Measurements from ENCODE around the gene FES.
"Not testable (repeated sequence)": the region's sequence is repeated elsewhere in the genome, so short reads cannot be mapped to it uniquely, and the experiment has no call there.

Gene FES

DNA sequence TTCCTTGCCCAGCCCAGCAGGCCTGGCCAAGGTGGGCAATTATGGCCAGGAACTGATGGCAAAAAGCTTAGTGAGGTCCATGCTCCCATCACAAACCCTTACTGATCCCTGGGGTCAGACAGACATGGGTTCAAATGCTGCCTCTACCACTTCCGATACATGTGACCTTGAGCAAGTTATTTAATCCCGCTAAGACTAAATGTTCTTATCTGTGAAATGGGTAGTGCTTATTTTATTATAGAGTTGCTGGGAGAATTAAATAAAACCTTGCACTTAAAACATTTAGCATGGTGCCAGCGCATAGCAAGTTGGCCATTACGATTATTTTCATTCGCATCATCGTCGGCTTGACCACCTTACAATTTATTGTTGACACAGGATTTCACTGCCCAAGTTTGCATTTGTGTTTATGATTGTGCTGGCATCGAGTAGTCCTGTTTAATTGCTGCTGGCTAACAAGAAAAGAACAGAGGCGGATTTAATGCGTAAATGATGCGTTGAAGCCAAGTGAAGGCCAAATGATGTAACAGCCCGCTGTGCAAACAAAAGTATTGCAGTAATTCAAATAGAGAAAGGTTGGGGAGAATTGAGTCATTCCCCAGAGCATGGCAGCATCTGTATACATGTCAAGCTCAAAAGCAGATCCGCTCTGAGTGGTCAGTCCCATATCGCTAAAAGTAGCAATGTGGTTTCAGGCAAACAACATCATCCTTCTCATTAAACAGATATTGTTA, 23.2 kb upstream of the FES start:
- DNase-seq (ENCODE audit: low read depth): no peak

DNA sequence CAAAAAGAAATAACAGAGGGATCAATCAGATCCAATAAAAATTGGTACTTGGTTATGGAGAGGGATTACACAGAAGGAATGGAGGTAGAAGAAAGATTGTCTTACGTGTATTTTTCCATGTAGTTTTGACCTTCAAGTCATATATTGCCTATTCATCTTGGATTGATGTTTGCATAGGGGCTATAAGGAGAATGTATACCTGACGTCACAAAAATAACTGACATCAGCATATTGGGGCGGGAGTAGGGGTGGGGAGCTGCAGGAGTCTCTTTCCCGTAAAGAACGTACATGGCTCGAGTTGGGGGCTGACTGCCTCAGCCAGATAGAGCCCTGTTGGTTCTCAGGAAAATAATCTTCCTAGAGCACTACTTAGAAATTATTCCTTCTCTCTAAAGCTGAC, 21.8 kb upstream of the FES start:
- no peak for DNase-seq (ENCODE audit: low read depth)

DNA sequence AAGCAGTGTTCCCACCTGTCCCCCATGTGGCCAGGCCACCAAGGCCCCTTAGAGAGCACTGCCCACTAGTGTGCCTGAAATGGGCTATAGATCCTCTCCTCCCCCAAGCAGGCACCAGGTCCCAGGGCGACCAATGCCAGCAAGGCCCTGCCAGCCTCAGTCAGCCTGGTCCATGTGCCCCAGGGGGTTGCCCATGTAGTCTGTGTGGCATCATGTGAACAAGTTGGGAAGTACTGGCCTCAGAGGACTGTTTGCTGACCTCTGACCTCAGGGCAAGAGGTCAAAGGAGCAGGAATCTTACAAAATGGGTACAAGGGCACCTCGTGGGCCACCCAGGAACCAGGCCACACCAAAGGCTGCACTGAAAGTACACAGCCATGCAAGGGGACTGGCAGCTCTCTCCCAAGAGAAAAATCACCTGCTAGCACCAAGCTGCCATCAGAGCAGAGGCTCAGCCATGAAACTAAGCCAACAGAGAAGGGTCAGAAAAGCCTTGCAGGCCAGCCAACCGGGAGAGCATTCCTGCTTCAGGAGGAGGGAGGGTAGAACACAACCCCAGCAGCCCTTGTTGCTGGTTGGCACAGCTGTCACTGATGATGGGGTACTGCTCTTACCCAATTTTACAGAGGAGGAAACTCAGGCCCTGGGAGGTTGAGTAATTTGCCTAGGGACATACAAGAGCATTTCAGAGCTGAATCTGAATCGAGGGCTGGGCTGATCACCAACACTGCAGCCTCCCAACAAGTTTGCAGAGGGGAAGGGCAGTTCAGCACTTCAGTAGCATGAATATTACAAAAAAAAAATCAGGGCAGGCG, 21.1 kb upstream of the FES start:
- no peak for DNase-seq (ENCODE audit: low read depth)

DNA sequence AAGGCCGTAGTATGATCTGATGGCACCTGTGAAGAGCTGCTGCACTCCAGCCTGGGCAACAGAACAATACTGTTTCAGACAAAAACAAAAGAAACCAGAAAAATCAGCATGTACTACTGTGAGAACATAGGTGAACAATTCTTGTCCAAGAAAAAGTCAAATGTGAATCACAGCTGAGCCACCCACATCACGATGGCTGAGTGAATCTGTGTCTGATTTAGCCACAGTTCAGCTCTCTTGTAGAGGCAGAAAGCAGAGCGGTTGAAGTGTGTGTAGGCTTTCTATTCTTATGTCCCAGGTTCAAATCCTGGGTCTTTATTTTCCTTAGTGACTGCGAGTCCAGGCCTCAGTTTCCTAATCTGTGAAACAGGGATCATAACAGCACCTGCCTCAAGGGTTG, 20.3 kb upstream of the FES start:
- no peak for DNase-seq (ENCODE audit: low read depth)

DNA sequence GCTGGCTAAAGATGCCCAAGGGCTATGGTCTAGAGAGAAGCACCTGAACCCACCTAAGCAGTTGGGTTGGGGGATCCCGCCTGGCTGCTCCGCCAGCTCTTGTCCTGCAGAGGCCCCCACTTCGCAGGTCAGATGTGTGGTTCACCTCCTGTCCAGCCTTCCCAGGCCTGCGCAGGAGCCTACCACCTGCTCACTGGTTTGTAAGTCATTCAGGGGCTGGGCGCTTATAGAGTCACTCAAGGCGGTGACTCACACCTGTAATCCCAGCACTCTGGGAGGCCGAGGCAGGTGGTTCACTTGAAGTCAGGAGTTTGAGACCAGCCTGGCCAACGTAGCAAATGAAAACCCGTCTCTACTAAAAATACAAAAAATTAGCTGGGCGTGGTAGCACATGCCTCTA, 19.8 kb upstream of the FES start:
- no peak for DNase-seq (ENCODE audit: low read depth)

DNA sequence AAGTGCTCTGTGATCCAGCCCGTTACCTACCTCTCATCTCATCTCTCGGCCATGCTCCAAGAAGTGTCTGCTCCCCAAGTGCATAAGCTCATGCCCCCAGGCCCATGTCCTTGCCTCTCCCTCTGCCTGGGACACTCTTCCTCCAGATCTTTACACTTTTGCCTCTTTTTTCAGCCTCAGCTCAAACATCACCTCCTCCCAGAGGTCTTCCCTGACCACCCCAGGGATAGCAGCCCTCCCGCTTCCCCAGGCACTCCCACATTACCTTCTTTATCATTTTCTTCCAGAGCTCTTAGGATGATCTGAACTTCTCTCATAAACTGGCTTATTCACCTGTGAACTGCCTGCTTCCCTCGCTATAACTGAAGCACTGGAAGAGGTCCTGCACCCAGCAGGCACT, 18.6 kb upstream of the FES start:
- no peak for DNase-seq (ENCODE audit: low read depth)

DNA sequence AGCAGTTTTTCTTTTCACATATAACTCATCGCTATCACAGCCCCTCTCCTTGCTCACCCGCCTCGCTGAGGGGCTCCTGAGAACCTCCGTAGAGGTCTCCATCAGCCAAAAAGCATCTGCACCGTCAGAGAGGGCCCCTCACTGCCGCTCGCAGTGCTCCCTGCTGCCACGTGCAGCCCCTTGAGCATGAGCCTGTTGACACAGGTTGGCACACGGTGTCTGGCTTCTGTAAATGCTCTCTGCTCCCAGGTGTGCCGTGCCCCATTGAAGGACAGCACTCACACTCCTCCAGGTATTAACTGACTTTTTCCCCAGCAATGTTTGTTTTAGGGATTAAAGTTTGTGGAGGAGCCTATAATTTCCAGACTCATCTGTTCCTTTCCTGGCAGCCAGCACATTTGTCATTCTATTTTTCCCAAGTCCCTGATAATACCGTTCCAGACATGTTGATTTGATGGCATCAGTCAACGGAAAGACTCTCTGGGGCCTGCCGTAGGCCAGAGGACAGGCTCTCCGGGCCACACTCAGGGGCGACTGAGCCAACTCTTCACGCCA, 18.1 kb upstream of the FES start:
- DNase-seq (ENCODE audit: low read depth): no peak

DNA sequence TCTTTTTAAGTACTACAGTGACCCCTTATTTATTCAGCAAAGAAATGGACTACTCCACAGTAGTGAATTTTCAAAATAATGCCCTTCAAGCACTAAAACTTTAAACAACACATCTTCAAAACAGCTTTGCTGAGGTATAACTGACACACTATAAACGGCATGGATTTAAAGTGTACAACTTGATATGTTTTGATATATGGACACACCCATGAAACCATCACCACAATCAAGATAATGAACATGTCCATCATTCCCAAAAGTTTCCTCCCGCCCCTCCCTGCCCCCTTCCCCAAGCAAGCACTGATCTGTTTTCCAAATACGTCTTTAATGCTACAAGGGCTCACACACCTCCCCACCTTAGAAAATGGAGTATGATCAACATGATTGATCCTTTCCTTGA, 17.5 kb upstream of the FES start:
- no peak for DNase-seq (ENCODE audit: low read depth)

DNA sequence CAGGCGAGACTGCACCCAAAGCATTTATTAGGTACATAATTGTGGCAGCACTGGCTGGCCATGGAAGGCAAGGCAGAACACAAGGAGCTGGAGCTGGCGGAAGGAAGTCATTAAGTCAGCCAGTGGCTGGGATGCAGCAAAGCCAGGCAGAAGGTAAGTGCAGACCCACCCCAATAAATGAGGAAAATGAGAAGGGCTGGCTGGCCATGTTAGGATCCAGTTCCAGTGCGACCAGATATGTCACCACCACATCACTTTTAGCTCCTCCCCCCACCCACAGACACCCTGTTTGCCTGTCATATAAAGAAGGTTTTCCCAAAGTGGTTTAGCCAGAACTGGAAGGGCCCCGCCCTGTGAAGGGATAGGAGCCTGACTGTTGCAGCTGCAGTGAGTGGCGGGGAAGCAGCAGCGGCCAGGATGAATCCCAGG, 16.0 kb upstream of the FES start, which contains the start of gene FURIN:
TSS of gene FURIN (plus strand) at position 328 of the 429 bp plus-strand sequence. CDS start 7,153 bp downstream, outside the sequence.
- DNase-seq (ENCODE audit: low read depth): no peak

DNA sequence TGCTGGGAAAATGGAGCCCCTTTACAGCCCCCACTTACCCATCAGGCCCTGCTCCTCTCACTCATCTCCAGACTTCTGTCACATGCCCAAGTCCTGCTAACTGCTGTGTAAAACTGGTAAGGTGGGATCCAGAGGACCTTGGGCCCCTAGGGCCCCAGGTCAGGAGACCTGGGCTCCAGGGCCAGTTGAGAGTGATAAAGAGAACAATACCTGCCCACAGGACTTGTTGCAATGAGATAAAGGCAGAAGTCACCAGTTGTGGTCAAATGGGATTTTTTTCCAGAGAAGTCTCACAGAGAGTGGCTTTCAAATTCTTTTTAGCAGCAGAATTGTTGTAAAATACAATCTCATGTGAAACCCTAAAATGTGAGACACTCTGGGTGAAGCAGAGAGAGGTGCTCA, 15.2 kb upstream of the FES start:
- no peak for DNase-seq (ENCODE audit: low read depth)

DNA sequence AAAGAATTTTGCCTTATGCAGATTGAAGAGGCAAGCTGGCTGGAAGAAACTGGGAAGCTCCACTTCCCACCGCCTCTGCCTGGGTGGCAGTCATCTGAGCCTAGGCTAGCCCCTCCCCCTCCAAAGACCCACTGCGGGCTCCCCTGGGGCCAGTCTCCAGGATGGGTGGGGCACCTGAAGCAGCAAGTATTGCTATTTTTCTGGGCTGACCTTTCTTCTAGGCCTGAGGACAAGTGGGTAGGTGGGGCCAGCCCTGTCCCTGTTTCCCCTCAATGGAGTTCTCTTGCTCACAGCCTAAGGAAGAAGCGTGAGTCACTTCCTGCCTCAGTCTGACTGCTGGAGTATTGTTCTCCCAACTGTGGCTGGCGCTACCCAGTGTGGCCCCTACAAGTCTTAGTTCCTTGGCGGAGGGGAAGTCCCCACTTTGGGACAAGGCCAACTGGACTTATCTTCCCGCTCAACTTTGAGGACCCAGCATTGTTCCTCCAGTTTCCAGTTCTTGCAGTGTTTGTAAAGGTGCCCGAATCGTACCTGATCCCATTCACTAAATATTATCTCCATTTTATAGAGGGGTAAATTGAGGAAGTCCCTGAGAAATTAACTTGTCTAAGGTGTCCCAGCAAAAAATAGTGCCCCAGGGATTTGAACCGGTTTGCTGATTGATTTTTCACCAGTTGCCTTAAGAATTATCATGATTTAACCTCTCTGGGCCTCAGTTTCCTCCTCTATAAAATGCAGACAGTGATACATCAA, 14.5 kb upstream of the FES start:
- DNase-seq (ENCODE audit: low read depth): peak; percentile 75

DNA sequence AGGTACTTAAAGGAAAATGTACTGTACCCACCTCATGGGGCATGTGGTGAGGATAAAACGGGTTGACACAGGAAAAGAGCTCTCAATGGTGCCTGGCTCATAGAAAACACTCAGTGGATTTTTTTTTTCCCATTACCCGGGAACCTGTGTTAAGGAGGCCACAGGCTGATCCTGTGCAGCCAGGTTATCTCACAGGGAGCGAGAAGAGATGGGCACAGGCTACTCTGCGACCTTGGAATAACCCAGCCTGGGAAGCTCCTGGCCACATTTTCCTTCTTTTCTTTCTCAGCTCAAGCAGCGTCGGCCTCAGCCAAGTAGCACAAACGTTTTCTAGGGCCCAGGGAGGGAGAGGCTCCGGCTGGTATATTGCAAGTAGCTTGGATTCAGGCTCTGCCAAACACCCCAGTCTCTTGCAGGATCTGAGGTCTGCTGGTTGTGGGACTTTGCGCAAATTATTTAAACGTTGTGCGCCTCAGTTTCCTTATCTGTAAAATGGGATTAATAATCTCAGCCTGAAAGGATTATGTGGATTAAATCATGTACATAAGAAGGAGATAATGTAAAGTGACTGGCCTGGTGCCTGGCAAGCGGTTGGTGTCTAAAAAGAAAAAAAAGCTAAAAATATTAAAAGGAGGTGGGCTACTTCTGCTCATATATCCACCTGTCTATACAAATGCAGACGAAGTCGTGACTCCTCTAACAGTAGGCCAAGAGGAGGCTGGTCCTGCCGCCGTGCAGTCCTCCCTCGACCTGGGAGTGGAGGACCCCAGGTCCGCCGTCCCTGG, 13.8 kb upstream of the FES start:
- no peak for DNase-seq (ENCODE audit: low read depth)

DNA sequence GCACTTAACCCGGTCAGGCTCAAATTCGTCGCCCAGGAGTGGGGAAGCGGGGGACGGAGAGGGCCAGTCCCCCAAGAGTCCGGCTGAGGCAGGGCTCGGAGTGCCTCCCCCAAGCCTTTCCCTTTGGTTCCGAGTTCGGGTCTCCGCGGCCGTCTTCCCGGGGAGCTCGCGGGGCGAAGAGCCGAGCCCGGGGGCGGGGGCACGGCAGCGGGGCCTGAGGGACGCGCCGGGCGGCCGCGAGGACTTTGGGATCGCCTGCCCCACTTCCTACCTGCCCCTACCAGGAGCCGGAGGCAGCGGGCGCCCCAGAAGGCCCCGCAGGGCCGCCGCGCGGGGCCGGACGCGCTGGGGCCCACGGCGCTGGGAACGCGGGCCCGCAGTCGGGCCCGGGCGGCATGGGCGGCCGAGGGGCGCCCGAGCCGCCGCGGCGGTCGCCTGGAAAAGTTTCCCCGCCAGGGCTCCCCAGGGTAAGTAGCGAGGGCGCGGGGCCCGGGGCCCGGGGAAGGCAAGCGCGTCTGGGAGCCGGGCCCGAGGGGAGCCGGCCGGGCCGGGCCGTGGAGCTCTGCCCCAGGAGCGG, 13.1 kb upstream of the FES start:
- no peak for DNase-seq (ENCODE audit: low read depth)

DNA sequence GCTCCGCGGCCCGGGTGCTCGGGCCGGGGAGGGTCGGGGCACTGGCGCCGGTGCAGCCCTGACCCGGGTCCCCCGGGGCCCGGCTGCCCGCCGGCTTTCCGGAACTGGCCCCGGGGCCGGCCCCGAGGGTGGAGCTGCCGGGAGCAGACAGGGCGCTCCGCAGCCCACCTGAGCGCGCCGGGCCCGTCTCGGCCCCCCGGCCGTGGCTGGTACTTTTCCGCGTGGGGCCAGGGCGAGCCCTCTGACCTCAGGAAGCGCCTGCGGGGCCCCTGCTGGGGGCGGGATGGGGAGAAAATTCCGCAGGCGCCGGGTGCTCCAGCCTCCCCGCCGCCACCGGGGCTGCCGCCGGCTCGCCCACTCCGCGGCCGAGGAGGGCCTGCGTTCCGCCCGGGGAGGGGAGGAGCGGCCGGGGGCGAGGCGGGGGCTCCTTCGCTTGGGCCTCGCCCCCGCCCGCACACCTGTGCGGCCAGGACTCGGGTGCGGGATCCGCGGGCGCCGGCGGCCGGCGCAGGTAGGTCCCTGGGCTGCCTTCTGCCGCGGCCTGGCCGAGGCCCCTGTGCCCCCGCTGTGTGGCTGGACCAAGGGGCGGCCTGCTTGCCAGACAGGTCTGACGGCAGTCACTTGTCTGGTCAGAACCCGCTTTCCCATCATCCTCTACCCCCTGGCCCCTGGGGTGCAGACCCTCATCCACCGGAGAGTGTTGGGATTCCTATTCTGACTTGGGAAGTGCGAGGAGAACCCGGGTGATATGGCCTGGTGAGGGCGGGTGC, 12.4 kb upstream of the FES start:
- no peak for DNase-seq (ENCODE audit: low read depth)

DNA sequence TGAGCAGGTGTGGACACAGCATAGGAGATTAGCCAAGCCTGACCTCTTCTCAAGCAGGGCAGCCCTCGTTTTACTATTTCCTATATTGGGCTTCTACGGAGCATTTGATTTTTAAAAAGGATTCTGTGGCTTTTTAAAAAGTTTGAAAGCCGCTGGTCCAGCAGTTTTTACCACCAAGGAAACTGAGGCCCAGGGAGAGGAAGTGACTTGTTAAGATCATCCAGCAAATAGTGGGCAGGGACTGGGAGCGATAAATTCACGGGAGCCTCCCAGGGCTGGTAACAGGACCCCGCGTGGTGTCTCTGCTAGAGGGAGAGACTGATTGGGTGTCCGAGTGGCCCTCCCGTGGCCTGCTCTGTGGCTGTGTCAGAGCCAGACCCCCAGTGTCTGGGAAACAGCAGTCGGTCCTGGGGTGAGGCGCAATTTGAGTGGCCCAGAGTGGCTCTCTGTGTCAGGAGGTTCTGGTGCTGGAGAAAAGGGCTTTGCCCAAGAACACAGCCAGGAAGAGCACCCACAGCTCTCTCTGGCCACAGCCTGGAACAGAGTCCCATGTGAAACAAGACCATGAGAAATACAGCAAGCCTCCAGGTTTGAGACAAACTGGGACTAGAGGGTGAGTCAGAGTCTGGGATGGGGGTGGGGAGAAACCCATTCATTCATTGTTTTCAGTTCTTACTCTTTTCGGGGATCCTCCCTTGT, 11.7 kb upstream of the FES start:
- no peak for DNase-seq (ENCODE audit: low read depth)

DNA sequence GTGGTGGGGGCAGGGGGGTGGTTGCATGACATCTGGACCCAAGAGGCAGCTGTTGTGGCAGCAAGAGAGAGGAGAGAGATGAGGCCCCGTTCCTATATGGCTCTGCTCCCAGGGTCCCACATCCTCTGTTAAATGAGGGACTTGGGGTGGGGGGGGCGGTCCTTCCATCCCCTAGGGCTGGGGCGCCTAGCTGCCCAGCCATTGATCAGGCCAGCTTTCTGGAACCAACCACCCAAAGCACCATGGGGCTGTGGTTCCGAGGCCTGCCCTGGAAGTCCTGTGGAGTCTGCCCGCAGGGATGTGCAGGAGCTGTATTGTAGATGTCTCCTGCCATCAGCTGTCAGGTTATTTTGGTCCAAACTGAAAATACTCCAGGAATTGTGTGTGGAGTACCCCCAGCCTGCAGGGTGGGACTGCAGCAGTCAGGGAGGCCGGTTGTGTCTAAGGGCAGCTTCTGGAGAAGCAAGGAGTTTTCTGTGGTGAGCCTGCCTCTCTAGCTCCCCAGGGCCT, 10.8 kb upstream of the FES start:
- no peak for DNase-seq (ENCODE audit: low read depth)

DNA sequence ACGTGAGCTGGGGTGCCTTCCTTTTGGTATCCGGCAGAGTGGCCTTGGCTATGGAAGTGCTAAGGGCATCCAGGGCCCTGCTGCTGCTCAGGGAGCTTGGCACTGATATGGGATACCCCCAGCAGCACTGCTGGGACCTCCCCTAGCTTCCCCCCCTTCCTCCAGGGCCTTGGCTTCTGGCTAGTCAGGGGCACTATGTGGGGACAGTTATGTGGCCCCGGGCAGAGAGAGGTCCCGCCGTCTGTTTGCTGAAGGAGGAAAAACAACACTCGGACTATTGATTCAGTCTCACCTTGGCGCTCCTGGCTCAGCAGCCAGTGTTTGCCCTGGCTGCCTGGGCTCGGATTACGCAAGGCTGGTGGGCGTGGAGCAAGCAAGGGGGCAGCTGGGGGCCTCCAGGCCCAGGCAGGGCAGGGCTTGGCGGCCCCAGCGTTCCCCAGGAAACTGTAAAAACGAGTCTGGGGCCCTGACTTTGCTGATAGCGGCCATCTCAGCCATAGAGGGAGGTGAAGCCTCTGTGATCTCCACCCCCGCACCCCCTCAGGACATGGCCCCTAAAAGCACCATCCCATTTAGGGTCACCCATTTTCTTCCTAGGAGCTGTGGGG, 10.2 kb upstream of the FES start:
- DNase-seq (ENCODE audit: low read depth): no peak

DNA sequence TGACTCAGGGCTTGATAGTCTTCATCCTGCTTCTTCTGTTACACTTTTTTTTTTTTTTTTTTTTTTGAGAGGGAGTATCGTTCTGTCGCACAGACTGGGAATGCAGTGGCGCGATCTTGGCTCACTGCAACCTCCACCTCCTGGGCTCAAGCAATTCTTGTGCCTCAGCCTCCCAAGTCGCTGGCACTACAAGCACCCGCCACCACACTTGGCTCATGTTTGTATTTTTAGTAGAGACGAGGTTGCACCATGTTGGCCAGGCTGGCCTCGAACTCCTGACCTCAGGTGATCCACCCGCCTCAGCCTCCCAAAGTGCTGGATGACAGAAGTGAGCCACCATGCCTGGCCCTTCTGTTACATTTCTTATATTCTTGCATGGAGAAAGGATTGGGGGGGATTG, 9.3 kb upstream of the FES start:
- DNase-seq (ENCODE audit: low read depth): not testable (repeated sequence)

DNA sequence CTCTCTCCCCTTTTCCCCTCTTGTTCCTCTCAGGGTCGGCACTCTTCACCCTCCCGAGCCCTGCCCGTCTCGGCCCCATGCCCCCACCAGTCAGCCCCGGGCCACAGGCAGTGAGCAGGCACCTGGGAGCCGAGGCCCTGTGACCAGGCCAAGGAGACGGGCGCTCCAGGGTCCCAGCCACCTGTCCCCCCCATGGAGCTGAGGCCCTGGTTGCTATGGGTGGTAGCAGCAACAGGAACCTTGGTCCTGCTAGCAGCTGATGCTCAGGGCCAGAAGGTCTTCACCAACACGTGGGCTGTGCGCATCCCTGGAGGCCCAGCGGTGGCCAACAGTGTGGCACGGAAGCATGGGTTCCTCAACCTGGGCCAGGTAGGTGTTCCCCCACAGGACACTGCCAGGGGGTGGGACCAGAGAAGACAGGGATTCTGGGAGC, 8.7 kb upstream of the FES start:
- DNase-seq (ENCODE audit: low read depth): no peak
